HG03139 (cell line): Measurements from ENCODE around the gene SGSM1.

Experiments used
- ATAC-seq: cut with Tn5 transposase; IDR thresholded peaks from one replicate; pipeline ENCODE4 v1.9.1; 2021; ENCODE audit not compliant: unreplicated experiment

SGSM1 gene

DNA sequence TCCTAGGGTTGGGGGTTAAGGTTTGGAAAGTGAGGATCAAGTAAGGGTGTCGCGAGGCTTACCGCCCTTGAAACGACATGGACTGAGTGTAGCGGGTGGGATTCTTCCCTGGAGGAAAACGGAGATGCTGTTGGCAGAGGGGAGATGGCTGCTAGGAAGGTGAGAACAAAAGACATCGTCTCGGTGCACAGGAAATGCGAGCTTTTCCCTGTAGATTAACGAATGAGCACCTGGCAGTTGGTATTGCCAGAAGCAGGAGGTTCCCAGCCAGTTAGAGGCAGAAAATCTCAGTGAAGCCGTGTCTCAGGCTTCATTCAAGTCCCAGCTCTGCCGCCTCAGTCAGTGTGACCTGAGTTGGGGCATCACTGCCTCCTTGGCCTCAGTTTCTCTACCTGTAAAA, 141.9 kb downstream of the SGSM1 start:
- no peak for ATAC-seq

DNA sequence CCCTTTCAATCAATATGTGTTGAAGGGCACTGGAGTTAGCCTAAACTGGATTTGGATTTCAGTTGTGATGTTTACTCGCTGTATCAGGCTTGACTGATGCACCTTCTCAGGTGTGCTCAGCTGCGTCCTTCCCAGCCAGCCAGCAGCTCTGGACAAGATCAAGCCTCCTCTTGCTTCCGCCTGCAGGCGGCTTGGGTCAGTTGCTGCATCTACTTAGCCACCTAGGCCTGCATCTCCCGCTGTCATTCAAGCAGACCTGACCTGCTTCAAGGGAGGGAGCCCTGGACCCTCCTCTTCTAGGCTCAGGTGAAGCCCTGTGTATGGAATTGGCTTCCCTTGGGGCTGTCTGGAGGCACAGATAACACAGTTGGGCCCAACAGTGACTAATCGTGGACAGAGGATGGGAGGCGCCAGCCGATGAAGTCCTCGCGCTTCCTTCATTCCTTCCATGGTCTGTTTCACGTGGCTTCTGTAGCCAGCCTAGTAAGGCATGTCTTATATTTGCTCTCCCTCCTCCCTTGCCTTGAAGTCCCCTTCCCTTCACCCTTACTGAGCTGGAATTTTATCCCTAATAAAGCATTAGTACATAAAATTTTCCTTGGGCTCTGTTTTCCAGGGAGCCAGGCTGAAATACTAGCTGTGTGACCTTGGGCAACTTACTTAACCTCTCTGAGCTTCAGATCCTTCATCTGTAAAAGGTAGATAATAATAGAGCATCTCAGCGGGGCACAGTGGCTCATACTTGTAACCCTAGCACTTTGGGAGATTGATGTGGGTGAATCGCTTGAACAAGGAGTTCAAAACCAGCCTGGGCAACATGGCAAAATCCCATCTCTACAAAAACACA, 142.6 kb downstream of the SGSM1 start:
- no peak for ATAC-seq

DNA sequence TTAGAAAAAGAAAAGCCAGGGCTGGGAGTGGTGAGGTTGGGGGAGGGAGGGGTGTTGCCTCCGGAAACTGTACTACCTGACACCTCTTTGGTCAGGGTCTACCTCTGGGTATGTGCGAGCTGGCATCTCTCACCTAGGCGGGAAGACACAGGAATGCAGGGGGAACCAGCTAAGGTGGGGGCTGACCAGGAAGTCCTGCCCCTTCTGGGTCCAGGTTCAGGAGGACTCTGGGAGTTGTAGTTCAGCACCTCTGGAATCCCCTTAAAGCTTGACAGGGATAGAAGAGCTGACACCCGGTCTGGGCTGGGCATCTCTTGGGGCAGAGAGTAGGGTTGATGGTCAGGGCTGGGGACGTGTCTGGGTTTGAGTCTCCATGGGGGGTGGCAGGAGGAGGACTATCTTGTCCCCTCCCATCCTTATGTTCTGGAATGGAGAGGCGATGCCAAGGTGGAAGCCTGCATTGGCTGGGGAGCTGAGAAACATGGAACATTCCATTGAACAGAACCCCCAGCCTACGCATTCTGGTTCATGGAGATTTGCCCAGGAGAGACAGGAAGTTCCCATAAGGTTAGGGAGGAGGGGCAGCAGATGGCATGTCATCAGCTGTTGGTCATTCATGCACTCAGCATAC, 144.4 kb downstream of the SGSM1 start:
- ATAC-seq = no peak

DNA sequence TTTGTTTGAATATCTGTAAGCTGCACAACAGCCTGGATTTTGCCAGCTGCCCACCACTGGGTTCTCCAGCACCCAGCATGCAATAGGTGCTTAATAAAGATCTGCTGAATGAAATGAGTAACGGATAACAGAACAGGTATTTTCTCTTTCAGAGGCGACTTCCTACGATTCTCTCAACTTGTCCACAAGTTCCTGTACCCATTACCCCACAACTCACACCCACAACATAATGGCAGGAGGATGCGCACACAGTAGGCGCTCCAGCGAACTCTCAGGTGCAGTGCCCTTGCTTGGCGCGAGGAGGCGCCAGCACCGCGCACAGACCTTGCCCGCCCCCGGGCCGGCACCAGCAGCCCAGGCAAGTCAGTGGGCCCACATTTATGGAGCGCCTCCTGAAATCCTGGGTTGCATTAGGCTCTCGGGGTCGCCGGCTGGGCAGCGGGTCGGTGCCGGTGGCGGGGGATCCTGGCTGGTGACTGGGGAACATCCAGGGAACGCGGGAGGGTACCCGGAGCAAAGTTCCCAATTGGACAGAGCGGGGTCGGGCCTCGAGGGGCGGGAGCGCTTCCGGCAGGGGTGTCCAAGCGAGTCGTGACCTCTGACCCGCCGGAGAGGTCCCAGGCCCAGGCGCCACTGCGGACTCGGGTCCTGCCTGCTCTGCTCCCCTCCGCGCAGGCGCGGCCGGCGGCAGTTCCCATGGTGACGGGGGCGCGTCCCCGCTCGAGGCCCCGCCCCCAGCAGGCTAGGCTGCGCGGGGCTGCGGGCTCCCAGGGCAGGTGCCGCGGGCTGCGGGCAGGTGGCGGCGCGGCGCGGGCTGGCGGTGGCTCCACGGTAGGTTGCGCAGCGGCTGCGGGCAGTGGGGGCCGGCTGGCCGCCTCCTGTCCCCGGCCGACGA, 146.2 kb downstream of the SGSM1 start, which contains the start of gene KIAA1671:
KIAA1671 (plus strand) TSS at position 775 of the 895 bp plus-strand sequence. CDS start 75,284 bp downstream, outside the sequence.
- peak; percentile 73 for ATAC-seq

DNA sequence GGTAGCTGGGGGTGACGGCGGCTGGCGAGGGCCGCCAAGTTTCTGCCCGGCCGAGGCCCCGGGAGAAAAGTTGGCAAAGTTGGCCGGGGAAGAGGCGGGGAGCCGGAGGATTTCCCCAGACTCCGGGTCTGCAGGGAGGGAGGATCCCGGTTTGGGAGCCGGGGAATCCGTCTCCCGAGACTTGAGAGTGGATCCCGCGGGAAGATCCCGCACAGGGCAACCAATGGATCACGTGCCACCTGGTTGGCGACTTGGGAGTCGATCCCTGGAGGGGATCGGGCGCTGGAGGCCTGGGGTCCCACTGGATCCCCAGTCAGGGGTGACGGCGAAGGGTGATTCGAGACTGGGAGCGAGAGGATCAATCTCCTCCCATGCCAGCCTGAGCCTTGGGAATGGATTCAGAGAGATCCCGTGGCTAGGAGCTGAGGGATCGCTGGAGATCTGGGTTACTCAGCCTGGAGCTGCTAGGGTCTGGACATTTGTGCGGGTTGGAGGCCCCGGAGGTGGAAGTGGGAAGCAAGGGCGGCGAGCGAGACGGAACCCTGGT, 146.9 kb downstream of the SGSM1 start:
- ATAC-seq = no peak

DNA sequence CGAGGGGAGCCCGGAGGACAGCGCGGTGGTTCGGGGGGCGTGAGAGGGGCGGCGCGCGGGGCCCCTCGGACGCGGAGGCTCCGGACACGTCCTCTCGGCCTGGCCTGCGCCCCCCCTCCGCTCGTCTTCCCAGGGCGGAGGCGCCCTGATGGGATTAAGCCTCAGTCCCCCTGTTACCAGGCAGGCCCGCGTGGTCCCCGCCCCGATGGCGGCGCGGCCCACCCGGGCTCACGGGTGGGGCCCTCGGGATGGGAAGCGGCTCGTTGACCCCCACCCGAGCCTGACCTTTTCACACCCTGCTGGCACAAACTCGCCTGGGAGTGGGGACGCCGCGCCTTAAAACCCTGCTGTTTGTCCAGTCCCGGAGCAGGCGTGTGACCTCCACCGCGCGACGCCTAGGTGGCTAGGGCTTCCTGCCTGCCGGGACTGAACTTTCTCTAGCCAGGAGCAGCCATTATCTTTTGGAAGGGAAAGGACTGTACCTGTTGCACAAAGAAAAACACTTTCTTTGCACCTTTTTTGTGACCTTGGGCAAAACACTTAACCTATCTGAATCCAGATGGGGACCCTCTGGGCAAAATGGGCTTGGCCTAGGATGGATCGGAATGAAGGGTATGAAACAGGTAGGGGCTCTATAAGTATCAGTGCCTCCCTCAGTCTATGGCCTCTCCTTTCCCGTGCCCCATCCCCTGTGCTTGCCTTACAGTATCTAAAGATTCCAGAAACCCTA, 147.5 kb downstream of the SGSM1 start:
- ATAC-seq = no peak

DNA sequence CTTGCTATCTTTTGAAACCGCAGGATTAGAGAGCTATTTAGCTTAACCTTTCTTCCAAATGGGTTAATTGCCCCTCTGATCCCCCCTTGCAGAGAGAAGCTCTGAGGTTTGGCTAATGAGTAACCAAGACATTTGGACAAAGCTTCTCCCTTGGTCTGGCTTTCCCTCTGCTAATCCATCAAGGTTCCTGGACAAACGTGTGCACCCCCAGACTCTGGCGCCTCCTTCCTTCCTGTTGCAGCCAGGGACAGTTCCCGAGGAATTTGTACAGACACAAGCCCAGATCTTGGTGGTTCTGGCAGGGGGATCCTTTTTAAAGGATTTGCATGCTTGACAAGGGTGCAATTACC, 148.1 kb downstream of the SGSM1 start:
- ATAC-seq = no peak

DNA sequence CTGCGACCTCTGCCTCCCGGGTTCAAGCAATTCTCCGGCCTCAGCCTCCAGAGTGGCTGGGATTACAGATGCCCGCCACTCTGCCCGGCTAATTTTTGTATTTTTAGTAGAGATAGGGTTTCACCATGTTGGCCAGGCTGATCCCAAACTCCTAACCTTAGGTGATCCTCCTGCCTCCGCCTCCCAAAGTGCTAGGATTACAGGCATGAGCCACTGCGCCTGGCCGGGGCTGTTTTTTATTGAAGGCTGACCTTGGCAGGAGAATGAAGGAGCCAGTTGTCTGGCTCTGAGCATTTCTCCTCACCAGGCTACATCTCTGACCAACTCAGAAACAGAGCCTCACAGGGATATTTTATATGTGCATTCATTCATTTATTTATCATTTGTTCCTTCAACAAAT, 148.8 kb downstream of the SGSM1 start:
- ATAC-seq = no peak

DNA sequence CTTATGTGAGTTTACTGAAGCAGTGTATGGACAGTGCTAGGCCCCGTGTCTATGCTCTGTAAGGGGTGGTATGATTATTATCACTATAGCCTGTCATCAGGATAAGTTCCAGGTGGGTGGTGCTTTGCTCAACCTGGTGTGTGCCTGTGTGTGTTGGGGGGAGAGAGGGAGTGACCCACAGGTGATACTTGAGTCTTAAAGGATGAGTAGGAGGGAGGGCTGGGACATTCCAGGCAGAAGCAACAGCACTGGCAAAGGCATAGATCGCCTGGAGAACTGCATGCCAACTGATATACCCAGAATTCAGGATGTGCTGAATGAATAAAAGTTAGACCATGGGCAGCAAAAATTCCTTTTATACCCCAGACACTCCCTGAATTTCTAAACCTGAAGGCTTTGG, 151.0 kb downstream of the SGSM1 start:
- ATAC-seq = no peak

DNA sequence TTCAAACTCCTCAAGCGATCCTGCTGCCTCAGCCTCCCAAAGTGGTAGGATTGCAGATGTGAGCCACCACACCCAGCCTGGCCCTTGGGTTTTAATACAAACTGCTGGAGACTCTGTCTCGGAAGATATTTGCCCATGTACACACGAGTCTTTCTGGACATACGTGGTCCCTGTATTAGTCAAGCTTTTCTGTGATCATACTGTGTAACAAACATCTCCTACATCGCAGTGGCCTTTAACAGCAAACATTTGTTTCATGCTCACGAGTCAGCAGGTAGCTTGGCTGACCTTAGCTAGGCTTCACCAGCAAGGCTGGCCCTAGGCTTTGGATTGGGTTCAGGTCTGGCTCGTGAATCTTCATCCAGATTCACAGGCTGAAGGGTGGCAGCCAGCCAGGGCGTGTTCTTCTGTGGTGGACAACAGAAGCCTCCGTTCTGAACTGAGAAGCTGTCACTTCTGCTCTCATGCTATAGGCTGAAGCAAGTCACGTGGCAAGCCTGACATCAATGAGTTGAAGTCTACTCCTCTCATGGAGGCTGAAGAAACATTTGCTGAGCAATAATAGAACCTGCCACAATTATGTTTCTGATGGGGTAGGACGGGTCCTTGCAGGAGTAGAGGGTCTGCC, 155.3 kb downstream of the SGSM1 start:
- ATAC-seq = no peak

DNA sequence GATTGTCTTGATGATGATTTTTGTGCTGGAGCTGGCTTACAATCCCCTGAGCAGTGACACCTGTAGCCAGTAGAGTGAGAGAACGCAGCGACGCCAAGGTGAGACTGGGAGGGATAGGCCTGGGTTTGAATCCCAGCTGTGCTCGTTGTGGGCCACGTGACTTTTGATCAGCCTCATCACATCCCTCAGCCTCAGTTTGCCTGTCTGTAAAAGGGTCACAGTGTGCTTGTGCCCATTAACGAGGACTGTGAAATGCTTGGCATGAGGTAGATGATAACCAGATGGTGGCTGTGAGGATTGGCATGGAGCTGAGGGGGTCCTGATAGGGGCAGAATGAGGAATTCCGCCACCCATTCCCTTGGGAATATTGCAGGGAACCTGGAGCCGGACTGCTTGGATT, 156.1 kb downstream of the SGSM1 start:
- ATAC-seq = no peak

DNA sequence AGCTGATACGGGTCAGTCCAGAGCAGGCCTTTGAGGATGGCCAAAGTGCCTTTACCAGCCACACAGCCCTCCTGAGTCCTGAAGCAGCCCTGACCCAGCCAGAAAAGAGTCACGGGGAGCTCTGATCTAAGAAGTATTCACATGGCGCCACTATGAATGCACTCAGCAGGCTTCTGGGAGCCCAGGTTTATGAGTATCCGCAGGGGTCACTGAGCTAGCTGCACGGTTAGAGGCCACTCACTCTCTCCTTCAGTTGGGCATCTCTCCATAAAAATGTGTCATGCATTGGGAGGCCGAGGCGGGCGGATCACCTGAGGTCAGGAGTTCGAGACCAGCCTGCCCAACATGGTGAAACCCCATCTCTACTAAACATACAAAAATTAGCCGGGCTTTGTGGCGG, 156.8 kb downstream of the SGSM1 start:
- ATAC-seq = no peak

DNA sequence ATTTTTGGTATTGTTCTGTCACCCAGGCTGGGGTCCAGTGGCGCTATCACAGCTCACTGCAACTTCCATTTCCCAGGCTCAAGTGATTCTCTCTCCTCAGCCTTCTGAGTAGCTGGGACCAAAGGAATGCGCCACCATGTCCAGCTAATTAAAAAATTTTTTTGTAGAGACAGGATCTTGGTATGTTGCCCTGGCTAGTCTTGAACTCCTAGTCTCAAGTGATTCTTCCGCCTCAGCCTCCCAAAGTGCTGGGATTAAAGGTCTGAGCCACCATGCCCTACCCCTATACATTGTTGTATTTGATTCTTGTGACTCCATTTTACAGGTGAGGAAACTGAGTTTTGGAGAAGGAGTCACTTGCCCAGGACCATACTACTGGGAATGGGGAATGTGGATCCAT, 158.4 kb downstream of the SGSM1 start:
- ATAC-seq = no peak

DNA sequence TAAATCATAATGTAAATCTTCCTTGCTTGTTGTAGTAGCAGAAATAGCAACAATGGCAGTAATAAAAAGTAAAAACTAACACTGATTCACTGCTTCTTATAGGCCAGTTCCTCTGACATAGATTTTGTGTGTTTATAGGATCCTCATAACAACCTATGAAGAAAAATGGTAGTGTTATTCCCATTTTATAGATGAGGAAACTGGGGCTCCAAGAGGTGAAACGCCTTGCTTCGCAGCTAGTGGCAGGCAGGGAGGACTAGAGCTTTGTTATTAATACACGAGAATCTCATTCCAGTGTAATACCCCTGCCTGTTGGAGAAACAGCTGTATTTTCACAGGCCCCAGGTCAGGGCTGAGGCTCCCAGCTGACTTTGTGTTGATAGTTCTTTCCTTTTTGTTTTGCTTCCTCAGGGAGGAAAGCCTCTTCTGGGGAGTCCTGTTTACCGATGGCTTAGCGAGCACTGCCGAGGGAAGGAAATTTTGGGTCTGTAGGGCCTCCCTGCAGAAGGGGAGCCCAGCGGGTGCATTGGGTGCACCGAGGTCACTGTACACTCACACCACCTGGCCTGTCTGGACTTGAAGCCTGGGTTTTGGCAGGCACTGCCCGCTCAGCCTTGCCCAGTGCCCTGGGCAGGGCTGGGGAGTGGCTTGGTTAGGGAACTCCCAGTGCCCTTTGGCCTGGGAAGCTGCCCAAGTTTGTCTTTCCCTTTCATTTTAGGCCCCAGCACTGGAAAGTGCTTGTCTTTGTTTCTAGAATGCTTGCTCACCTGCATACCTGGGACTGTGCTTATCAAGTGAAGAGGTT, 160.0 kb downstream of the SGSM1 start:
- no peak for ATAC-seq

DNA sequence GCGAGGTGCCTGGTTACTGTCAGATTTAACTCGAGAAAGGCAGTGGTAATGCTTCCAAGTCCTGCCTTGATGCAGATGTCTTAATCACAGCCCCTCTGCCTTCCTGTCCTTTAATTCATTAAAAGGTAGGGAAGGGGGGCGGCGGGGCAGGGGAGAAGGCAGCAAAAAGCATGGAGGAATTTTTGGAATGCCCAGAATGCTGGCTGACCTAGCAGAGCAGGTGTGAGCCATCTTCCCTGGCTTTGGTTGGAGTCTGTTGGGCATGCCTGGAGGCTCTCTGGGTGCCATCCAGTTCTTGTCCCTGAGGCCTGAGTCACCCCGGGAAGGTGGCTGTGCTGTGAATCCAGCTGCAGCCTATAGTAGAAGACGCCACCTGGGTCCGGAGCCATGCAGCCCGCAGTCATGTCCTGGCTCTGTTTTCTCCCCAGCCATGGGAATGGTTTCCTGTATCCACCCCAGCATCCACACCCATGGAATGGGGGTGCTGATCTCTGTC, 162.1 kb downstream of the SGSM1 start:
- ATAC-seq = no peak

DNA sequence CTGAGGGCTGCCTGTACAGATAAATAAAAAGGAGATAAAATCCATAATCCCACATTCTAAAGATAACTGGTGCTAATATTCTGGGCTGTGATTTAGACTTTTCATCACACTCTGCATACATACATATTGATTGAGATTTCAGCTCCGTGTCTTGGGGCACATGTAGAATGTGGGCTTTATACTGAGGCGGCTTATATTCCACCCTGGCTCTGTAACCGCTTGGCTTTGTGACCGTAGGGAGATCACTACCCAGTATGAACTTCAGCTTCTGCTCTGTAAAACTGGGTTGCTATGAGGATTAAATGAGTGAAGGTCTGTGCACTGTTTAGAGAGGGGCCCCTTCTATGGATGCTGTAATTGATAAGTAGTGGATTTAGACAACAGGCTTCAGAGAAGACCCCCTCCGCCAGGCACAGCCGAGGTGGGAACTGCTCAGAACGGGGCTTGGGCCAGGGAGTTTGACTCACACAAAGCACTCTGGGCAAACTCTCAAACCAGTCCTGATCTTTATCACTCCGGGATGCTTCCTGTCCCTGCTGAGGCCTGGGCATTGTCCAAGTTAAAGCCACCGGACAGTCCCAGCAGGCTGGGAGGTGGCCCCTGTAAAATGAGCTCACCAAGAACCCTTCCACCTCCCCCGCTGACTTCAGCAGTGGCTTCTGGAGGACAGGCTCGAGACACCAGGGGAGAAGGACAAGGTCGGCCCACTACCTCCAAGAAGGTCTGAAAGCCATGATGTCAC, 163.7 kb downstream of the SGSM1 start:
- no peak for ATAC-seq

DNA sequence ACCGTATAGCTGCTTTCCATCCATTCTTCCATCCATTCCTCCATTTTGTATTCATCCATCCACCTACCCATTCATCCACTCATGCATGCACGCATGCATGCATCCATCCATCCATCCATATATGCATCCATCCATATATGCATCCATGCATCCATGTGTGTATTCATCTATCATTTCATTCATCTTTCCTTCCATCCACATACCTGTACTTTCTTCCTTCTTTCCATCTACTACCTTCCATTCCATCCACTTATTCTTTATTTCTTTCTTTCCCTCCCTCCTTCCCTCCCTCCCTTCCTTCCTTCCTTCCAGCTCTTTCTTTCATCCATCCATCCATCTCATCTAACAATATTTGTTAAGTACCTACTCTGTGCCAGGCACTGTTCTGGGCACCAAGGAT, 166.4 kb downstream of the SGSM1 start:
- ATAC-seq = no peak

DNA sequence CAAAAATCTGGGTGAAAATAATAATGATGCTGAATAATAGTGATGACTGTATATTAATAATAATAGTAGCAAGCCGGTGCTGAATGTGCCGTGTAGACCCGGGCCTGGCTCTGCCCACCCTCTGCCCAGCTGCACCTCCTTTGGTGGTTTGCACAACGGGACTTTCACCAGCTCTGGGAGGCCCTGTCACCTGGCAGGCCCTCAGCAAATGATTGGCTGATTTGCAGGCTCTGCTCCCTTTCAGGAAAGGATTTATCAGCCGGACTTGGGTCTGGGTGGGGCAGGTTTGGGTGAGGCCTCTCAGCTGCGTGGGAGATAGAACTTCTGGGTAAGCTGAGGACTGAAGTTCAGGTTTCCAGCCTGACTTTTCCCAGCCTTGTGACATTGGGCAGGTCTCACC, 167.9 kb downstream of the SGSM1 start:
- no peak for ATAC-seq
